ENCODE measurements around the gene NOP56. TPM values are rescaled to one million over a fixed set of nuclear protein-coding genes. Genes with fewer than 3 reads are reported as not detected.

NOP56 gene
- total and polyA plus RNA-seq, 2 donors (not counting 3 experiments of a cell fraction or from before 2014, with no cell fraction given), result 151 to 329 TPM

DNA sequence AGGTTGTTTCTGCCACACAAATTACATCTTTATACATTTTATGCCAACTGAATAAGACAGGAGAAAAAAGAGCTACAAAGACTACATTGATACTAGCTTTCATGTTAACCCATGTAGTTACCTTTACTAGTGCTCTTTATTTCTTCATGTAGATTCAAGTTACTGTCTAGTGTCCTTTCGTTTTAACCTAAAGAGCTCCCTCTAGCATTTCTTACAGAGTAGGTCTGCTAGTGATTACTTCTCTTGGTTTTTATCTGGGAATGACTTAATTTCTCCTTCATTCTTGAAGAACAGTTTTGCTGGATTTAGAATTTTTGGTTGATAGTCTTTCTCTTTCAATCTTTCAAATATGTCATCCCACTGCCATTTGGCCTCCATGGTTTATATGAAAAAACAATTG is 21.2 kb upstream of the NOP56 start:
- no peaks in the 10 kb centered on the region for H3K79me2 ChIP-seq (ENCODE audit: control insufficient read depth, insufficient read depth, low read length)
- no TSS peak for BruUV-seq (replicated peaks)
- ChIA-PET CTCF (interaction anchor here (1.0 to 1.5 kb wide), 4 partner anchors 10 to 108 kb away, joined by 3 to 6 read pairs (median 3); no protein-coding TSS in a partner anchor), POLR2A (no interaction called here)
- H4K20me1 ChIP-seq (replicated peaks; ENCODE audit: control insufficient read depth, extremely low read depth, insufficient read depth, low read length), result no peaks in the 10 kb centered on the region
- H3K9me1 ChIP-seq (replicated peaks; ENCODE audit: control insufficient read depth, extremely low read depth, insufficient read depth, low read length), result no peaks in the 10 kb centered on the region
- no peak overlapping the region for H3K27ac ChIP-seq (ENCODE audit: insufficient read depth, low read depth, low read length)
- H3K9me3 ChIP-seq (replicated peaks; ENCODE audit: control insufficient read depth, insufficient read depth, low read length), result no peaks in the 10 kb centered on the region
- H2AFZ ChIP-seq (ENCODE audit: low read depth, low read length), result no peak overlapping the region
- peaks cover 28 to 34% of the 10 kb centered on the region in 2 experiments for H3K27me3 ChIP-seq (ENCODE audit: control insufficient read depth in 2 of 2, insufficient read depth in 2 of 2, low read length in 2 of 2)
- no peaks in the 10 kb centered on the region for H3K36me3 ChIP-seq (ENCODE audit: control insufficient read depth in 2 of 2, extremely low read depth in 1 of 2, insufficient read depth in 2 of 2, low read length in 2 of 2)
- no peak for FAIRE-seq
- intact Hi-C loops (cut with micrococcal nuclease) (no loop called here), dilution Hi-C loops (cut with MboI; ENCODE audit: extremely low pct_ligation_motif_present, low sequenced_read_pairs) (no loop called here)
- TF ChIP-seq, protein P1, sequence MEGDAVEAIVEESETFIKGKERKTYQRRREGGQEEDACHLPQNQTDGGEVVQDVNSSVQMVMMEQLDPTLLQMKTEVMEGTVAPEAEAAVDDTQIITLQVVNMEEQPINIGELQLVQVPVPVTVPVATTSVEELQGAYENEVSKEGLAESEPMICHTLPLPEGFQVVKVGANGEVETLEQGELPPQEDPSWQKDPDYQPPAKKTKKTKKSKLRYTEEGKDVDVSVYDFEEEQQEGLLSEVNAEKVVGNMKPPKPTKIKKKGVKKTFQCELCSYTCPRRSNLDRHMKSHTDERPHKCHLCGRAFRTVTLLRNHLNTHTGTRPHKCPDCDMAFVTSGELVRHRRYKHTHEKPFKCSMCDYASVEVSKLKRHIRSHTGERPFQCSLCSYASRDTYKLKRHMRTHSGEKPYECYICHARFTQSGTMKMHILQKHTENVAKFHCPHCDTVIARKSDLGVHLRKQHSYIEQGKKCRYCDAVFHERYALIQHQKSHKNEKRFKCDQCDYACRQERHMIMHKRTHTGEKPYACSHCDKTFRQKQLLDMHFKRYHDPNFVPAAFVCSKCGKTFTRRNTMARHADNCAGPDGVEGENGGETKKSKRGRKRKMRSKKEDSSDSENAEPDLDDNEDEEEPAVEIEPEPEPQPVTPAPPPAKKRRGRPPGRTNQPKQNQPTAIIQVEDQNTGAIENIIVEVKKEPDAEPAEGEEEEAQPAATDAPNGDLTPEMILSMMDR (IDR thresholded peaks at IDR 0.05; ENCODE audit: extremely low read depth in 1 of 2, insufficient read depth in 1 of 2, low read depth in 1 of 2, low read length in 2 of 2), result no peak
- TF ChIP-seq FOS (IDR thresholded peaks at IDR 0.05; ENCODE audit: borderline replicate concordance, insufficient read depth, low read length) (no peak), MYC (IDR thresholded peaks at IDR 0.05; ENCODE audit: low read depth, low read length) (no peak), POLR2A (IDR thresholded peaks at IDR 0.05; ENCODE audit: low read depth, low read length) (no peak), GATA2 (IDR thresholded peaks at IDR 0.05; ENCODE audit: insufficient read depth, insufficient read length, low read depth, low read length) (no peak), JUN (IDR thresholded peaks at IDR 0.05; ENCODE audit: borderline replicate concordance, insufficient read depth, insufficient read length, low read depth) (no peak), POLR2AphosphoS5 (IDR thresholded peaks at IDR 0.05; ENCODE audit: insufficient read depth, low read depth, low read length) (no peak), EZH2 (IDR thresholded peaks at IDR 0.05; ENCODE audit: borderline replicate concordance, low read depth, low read length, severe bottlenecking) (no peak)
- TF ChIP-seq, protein P2, sequence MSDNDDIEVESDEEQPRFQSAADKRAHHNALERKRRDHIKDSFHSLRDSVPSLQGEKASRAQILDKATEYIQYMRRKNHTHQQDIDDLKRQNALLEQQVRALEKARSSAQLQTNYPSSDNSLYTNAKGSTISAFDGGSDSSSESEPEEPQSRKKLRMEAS (IDR thresholded peaks at IDR 0.05; ENCODE audit: insufficient read depth, insufficient read length), result no peak
- H3K4me2 ChIP-seq (ENCODE audit: insufficient read depth, low read length), result no peak overlapping the region
- no peak overlapping the region for H3K4me3 ChIP-seq (replicated peaks in 1 of 3; ENCODE audit: insufficient read depth in 1 of 3, low read depth in 1 of 3, low read length in 3 of 3)
- DNase-seq (ENCODE audit: low read depth, low spot score), result no peak
- no peaks in the 10 kb centered on the region for H3K4me1 ChIP-seq (ENCODE audit: control insufficient read depth, extremely low read depth, insufficient read depth, low read length)
- H3K9ac ChIP-seq (replicated peaks; ENCODE audit: extremely low read depth, insufficient read depth, low read length), result no peak overlapping the region

Data from endothelial cell of umbilical vein (primary cell).